GM19193 (cell line): ENCODE measurements around the gene STPG3.

Source experiments
- POLR2A ChIP-seq: IDR thresholded peaks from 4 replicates; pipeline ENCODE4 v1.6.1; 2011; ENCODE audit not compliant: insufficient read depth, insufficient read length; ENCODE audit errors: extremely low read depth

The STPG3 gene

GRCh38 chr9:137227853-137228505 is 23.1 kb upstream of the STPG3 start:
- TF ChIP-seq POLR2A, result no peak

DNA sequence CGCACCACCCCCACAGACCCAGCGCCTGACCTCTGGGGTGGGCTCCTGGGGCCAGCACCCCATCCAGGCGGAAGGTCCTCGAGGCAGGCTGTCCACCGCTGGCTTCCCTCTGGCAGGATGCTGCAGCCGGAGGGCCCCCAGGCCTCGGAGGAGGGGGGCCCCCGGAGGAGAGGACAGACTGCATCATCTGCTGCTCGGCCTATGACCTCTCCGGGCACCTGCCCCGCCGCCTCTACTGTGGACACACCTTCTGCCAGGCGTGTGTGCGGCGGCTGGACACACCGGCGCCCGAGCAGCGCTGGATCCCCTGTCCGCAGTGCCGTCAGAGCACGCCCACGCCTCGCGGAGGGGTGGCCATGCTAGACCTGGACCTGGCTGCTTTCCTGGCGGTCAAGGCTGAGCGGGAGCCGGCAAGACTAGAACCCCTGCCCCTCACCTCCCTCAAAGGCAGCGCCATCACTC is 22.5 kb upstream of the STPG3 start:
- no peak for TF ChIP-seq POLR2A

DNA sequence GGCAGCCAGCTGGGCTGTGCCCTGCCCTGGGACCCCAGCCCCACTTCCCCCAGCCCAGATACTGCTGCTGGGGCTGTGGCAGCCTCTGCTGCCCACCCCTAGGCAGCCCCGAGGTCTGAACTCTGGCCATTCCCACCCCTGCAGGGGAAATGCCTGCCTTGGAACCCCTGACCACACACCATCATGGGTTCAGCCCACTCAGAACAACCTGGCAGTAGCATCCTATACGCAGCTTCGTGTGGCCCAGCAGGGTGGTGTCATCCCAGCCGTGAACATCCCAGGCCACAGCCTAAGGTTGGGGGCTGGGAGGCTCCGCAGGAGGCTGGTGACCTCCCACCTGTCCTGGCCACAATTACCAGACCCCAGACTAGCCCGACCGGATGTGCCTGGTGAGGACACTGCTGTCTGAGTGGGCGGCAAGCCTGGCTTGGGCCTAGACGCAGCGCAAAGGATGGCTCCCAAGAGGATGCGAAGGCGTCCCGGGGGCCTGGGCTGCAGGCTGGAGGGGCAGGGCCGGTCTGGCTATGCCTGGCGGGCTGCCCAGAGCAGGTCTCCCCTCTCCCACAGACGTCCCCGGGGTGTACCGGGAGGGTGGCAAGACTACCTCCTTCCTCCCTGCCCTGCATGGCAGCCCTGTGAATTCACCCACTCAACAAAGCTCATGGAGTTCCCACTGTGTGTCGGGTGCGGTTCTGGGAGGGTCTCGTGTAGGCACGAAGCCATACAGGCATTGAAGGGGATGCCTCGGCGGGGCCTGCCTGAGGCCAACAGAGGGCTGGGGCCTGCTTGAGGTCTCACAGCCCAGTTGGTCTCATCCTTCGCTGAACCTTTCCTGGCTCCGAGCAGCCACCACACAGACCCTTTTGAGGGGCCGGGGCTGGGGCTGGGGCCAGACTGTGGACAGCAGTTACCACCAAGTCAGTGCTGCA is 21.9 kb upstream of the STPG3 start:
- TF ChIP-seq POLR2A, result no peak

- TF ChIP-seq POLR2A, result no peak
These were observed 21.0 kb upstream of the STPG3 start for GRCh38 chr9:137229903-137230704.

DNA sequence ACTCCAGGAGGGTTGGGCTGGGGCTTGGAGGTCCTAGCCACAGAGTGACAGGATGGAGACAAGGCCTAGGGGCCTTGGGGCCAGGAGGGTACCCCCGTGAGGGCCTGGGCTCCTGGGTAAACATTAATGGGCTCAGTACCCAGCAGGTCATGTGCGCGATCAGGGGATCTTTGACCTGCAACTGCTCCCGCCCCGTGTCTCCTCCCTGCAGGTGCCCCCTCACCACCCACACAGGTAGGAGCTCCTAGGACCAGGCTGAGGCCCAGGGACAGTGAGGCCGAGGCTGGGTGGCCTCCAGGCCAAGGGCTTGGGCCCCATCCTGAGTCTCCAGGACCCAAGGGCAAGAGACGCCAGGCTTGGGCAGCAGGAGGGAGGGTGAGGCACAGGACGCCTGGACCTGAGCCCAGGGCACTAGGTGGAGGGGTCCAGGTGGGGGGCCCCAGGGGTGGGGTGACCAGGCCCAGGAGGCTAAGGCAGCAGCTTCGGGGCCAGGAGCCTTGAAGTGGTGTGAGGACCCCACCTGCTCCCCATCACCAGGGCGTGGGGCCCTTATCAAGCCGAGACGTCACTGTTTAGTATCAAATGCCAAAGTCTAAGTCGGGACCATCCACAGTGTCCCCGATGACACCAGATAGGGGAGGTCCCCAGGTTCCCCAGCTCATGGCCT is 20.2 kb upstream of the STPG3 start, which contains the start of gene SLC34A3:
TSS of gene SLC34A3 (plus strand) at position 197 of the 667 bp plus-strand sequence. CDS start 802 bp downstream, outside the sequence.
- no peak for TF ChIP-seq POLR2A

- TF ChIP-seq POLR2A, result no peak
These were observed 19.6 kb upstream of the STPG3 start for GRCh38 chr9:137231372-137232039.

DNA sequence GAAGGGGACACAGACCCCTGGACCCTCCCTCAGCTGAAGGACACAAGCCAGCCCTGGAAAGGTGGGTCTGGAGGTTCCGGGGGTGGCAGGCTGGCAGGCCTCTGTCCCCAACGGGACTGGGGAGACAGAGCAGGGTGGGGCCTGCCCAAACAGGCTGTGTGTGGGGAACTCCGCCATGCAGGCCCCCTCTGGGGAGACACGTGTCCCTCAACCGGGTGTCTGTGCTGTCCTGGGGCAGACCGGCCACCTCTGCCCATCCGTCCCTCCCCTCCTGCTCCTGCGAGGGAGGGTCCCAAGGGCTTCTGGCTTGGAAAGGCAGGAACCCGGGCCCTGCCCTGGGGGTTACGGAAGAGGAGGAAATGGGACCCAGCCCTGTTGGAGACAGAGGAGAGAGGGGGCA is 19.0 kb upstream of the STPG3 start:
- TF ChIP-seq POLR2A, result no peak

- no peak for TF ChIP-seq POLR2A
These were observed 18.6 kb upstream of the STPG3 start for GRCh38 chr9:137232510-137232909.

- TF ChIP-seq POLR2A, result no peak
These were observed 17.7 kb upstream of the STPG3 start for GRCh38 chr9:137233143-137233980.

- no peak for TF ChIP-seq POLR2A
These were observed 16.9 kb upstream of the STPG3 start for GRCh38 chr9:137234055-137234697.

- TF ChIP-seq POLR2A, result no peak
These were observed 16.2 kb upstream of the STPG3 start for GRCh38 chr9:137234758-137235423.
